Esophagus squamous epithelium (tissue), 4 donors: ENCODE data around the gene OTOA.

Experiments used
- CTCF ChIP-seq, 6 experiments: fragments of 450-650 bp in 4 of 6; fragments of 200-600 bp in 2 of 6; sonication (generic) in 2 of 6; IDR thresholded peaks; one replicate each; pipeline ENCODE4 v1.5.1; 2016 to 2019; ENCODE audit warnings: antibody characterized with exemption in 6 of 6, mild to moderate bottlenecking in 4 of 6, moderate library complexity in 4 of 6
- POLR2A ChIP-seq, 4 donors: fragments of 450-650 bp; IDR thresholded peaks; one replicate each; pipeline ENCODE4 v1.6.1; 2017; ENCODE audit warnings: antibody characterized with exemption in 4 of 4, mild to moderate bottlenecking in 4 of 4, moderate library complexity in 3 of 4

GRCh38 chr16:21646721-21647561, 16.8 kb upstream of the OTOA start:
- TF ChIP-seq POLR2A (IDR thresholded peaks at IDR 0.05) (no peak), CTCF (IDR thresholded peaks at IDR 0.05) (no peak)
